Adrenal gland (tissue), 12 donors: ENCODE data around the gene ENPP1. TPM values are rescaled to one million over a fixed set of nuclear protein-coding genes. Genes with fewer than 3 reads are reported as not detected.

ENCODE experiments used
- DNase-seq, 7 donors: peaks; one replicate each; pipeline ENCODE4 v3.0.0-alpha.2; 2019 to 2020
- H3K27ac ChIP-seq, 5 donors: fragments of 200-600 bp; sonication (generic) in 4 of 5; 1 replicate in 3 of 5; 2 replicates in 2 of 5; pipeline versions ENCODE4 v1.5.1 to v1.8.0; 2016 to 2020; ENCODE audit warnings: mild to moderate bottlenecking in 1 of 5
- H3K27me3 ChIP-seq: fragments of 200-600 bp; 2 replicates; pipeline ENCODE4 v1.8.0; 2021
- H3K36me3 ChIP-seq, 2 donors: fragments of 200-600 bp; replicated peaks in 1 of 2; 1 replicate in 1 of 2; 2 replicates in 1 of 2; pipeline versions ENCODE4 v1.5.1 to v1.8.0; 2018 to 2022
- H3K4me1 ChIP-seq, 2 donors: fragments of 200-600 bp; replicated peaks in 1 of 2; 1 replicate in 1 of 2; 2 replicates in 1 of 2; pipeline versions ENCODE4 v1.5.1 to v1.8.0; 2018 to 2021
- H3K4me3 ChIP-seq, 4 donors: fragments of 200-600 bp; sonication (generic) in 3 of 4; one replicate each; pipeline ENCODE4 v1.5.1; 2016 to 2018
- H3K9me3 ChIP-seq, 3 donors: fragments of 200-600 bp; sonication (generic) in 1 of 3; replicated peaks in 1 of 3; 1 replicate in 2 of 3; 2 replicates in 1 of 3; pipeline versions ENCODE4 v1.5.1 to v1.8.0; 2016 to 2021
- POLR2A ChIP-seq, 2 donors: fragments of 450-650 bp; IDR thresholded peaks; one replicate each; pipeline ENCODE4 v1.6.1; 2017; ENCODE audit warnings: antibody characterized with exemption in 2 of 2, mild to moderate bottlenecking in 2 of 2, moderate library complexity in 1 of 2
- WGBS, 4 donors: extraction: QIAGEN DNeasy Blood & Tissue Kit in 2 of 4; methylation state at CpG; one replicate each; pipeline versions ENCODE4 v1.1.5 to v1.1.7; 2013 to 2017; 5-methylcytosine and 5-hydroxymethylcytosine counted together
- intact Hi-C, 2 donors: fragments of 100-400 bp; cut with DNase I; formaldehyde crosslinking; loops; one replicate each; pipeline versions ENCODE4 v1.14.1 to v1.15.0; 2022 to 2023
- polyA plus RNA-seq, 3 donors: library from polyadenylated mRNA; stranded (reverse); fragments of 200-250 nt in 2 of 3; fragments of 350-450 nt in 1 of 3; fragmentation: Illumina TruSeq in 1 of 3; extraction: RNeasy Lipid Tissue Mini Kit (QIAGEN cat#74804) in 1 of 3; gene quantifications; one replicate each; pipeline ENCODE4 v1.2.3, GENCODE V29; 2013 to 2014
- total RNA-seq, 9 donors: library from RNA; depleted of rRNA in 4 of 9; stranded (reverse); fragments of >200 nt in 4 of 9; fragments of 120-200 nt in 1 of 9; fragmentation: NEBNext Ultra II Directional in 1 of 9; extraction: Animal tissue kit (Norgen Biotek cat#: 25700) in 1 of 9; gene quantifications; one replicate each; pipeline versions ENCODE4 v1.1.0 to v1.2.4, GENCODE V29; 2013 to 2023
- TF ChIP-seq, protein P1 (sequence below), 6 experiments: fragments of 450-650 bp in 4 of 6; fragments of 200-600 bp in 2 of 6; sonication (generic) in 1 of 6; IDR thresholded peaks; 1 replicate in 5 of 6; 2 replicates in 1 of 6; pipeline versions ENCODE4 v1.5.1 to v1.8.0; 2016 to 2021; ENCODE audit warnings: antibody characterized with exemption in 6 of 6, mild to moderate bottlenecking in 2 of 6, moderate library complexity in 1 of 6
- donor health status: healthy with polysubstance abuse.
- donor health status: Bipolar disorder and iron deficiency.
- donor health status: DM: yes; HTN: yes; CAD: no.
- donor health status: DM: no; HTN: no; CAD: no.
- donor health status: DM: no; HTN: no; CAD: no.
- donor health status: DM: yes; HTN: yes; CAD: no.

The ENPP1 gene
- total and polyA plus RNA-seq, 12 donors, result 2.1 to 44.7 (median 9.5) TPM

DNA sequence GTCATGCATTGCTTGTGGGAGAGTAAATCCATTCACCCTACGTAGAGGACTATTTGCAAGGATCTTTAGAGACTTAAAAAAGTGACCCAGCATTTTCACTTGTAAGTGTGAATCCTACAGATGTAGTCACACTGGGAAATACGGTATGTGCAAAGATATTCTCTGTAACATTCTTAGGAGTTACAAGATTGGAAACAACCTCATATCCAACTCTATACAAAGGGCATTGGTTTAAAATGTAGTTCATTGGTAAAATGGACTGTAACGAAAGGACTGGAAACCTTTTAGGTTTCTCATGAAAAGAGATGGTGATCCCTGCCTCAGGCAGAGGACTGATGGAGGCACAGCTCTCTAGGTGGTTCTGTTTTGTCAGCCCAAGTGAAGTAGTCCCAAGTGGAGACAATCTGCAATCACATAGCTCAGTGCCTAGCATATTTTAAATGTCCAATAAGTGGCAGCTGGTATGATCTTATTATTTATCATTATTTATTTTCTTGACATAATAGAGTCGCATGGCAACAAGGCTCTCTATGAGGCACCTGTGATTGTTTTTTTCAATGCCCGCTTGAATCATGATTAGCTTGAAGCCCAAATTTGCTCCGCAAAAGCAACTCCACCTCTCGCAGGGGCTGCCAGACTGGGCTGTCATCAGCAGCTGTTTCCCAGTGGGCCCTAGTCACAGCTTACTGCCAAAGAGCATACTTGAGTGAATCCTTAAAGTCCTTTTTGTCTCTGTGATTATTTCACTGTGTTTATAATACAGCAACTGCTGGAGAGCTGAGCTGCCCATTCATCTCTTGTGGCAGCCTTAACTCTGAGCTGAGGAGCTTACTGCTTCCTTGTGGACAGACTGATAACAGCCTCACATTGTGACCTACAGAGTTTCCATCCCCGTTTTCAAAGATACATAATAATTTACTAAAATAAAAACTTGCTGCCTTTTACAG lies 19.8 kb upstream of the ENPP1 start:
- 60 to 69% (median 67%) methylated on average over 8 of the region's 8 CpGs for WGBS, 4 donors
- no peaks in the 10 kb centered on the region for H3K36me3 ChIP-seq
- H3K9me3 ChIP-seq, result no peaks in the 10 kb centered on the region
- DNase-seq, result peak in 2 of 7 donors; percentile 28 to 61
- H3K27me3 ChIP-seq, result no peaks in the 10 kb centered on the region
- H3K4me1 ChIP-seq, result no peaks in the 10 kb centered on the region
- intact Hi-C loops, result no loop called here
- no peak overlapping the region for H3K4me3 ChIP-seq
- TF ChIP-seq POLR2A (IDR thresholded peaks at IDR 0.05), result no peak
- TF ChIP-seq, protein P1, sequence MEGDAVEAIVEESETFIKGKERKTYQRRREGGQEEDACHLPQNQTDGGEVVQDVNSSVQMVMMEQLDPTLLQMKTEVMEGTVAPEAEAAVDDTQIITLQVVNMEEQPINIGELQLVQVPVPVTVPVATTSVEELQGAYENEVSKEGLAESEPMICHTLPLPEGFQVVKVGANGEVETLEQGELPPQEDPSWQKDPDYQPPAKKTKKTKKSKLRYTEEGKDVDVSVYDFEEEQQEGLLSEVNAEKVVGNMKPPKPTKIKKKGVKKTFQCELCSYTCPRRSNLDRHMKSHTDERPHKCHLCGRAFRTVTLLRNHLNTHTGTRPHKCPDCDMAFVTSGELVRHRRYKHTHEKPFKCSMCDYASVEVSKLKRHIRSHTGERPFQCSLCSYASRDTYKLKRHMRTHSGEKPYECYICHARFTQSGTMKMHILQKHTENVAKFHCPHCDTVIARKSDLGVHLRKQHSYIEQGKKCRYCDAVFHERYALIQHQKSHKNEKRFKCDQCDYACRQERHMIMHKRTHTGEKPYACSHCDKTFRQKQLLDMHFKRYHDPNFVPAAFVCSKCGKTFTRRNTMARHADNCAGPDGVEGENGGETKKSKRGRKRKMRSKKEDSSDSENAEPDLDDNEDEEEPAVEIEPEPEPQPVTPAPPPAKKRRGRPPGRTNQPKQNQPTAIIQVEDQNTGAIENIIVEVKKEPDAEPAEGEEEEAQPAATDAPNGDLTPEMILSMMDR (IDR thresholded peaks at IDR 0.05), result peak in 2 of 6 experiments; percentile 7 to 17
- no peak overlapping the region for H3K27ac ChIP-seq

DNA sequence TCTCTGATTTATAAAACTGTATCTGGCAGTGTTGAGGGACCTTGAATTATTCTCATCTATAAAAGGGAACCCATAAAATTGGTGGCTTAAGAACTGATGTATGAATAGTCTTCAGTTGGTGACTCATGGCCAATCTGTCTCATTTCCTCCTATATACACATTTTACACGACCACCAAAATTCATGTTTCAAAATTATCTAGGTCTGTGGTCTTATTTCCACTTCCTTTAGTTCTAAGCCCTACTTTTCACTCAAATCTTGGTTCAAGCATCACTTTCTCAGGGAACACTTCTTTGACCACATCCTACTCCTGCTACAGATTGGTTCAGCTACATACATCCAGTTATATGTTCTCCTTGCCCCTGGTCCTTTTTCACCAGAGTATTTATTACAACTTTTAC lies 18.6 kb upstream of the ENPP1 start:
- Histone ChIP-seq H3K9me3 (no peaks in the 10 kb centered on the region), H3K27me3 (no peaks in the 10 kb centered on the region), H3K4me3 (no peak overlapping the region), H3K36me3 (no peaks in the 10 kb centered on the region), H3K4me1 (no peaks in the 10 kb centered on the region), H3K27ac (no peak overlapping the region)
- intact Hi-C loops, result no loop called here
- DNase-seq, result no peak
- TF ChIP-seq, protein P1 (IDR thresholded peaks at IDR 0.05), result no peak
- no peak for TF ChIP-seq POLR2A (IDR thresholded peaks at IDR 0.05)
- WGBS, 4 donors, result 20 to 42% (median 30%) methylated on average over 1 of the region's 1 CpG

DNA sequence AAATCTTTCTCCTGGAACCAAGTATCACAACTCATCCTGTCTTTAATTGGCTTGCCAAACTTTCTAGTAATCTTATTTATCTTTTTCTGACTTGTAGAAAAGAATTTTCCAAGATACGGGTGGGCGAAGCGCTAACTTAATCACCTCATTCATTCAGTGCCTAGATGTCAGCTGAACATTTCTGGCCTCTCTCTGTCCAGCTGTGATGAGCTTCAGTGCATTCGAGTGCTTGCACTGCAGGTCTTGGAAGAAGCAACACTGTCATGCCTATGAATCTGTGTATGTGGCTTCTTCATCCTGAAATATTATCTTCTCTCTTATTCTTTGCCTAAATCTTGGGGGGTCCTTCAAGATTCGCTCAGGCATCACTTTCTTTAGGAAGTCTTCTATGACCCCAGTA lies 16.3 kb upstream of the ENPP1 start:
- no peak overlapping the region for H3K4me3 ChIP-seq
- no peaks in the 10 kb centered on the region for H3K4me1 ChIP-seq
- no peak for DNase-seq
- no peaks in the 10 kb centered on the region for H3K9me3 ChIP-seq
- H3K27ac ChIP-seq, result no peak overlapping the region
- 54 to 75% (median 63%) methylated on average over 5 of the region's 5 CpGs for WGBS, 4 donors
- TF ChIP-seq POLR2A (IDR thresholded peaks at IDR 0.05), result no peak
- TF ChIP-seq, protein P1 (IDR thresholded peaks at IDR 0.05), result no peak
- intact Hi-C loops, result no loop called here
- H3K36me3 ChIP-seq, result no peaks in the 10 kb centered on the region
- no peaks in the 10 kb centered on the region for H3K27me3 ChIP-seq

DNA sequence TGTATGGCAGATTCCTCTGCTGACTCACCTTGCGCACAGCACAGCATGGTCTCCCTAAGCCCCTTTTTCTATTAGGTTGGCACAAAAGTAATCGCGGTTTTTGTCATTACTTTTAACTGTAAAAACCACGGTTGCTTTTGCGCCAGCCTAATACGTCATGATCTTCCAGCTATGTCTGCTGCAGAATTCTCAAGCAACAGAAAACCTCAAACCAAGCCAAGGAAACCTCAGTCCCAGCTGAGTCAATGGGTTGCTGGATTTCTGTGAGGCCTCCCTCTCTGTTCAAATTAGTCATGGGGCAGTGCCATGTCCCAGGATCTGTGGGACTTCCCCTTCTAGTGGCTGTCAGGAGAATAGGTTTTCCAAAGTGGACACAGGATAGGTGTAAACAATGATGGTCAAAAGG lies 15.7 kb upstream of the ENPP1 start:
- WGBS, 4 donors, result 83 to 90% (median 88%) methylated on average over 6 of the region's 6 CpGs
- DNase-seq, result no peak
- H3K36me3 ChIP-seq, result no peaks in the 10 kb centered on the region
- H3K9me3 ChIP-seq, result no peaks in the 10 kb centered on the region
- H3K27me3 ChIP-seq, result no peaks in the 10 kb centered on the region
- TF ChIP-seq, protein P1 (IDR thresholded peaks at IDR 0.05), result no peak
- no peak for TF ChIP-seq POLR2A (IDR thresholded peaks at IDR 0.05)
- no peaks in the 10 kb centered on the region for H3K4me1 ChIP-seq
- no peak overlapping the region for H3K27ac ChIP-seq
- no peak overlapping the region for H3K4me3 ChIP-seq
- intact Hi-C loops, result no loop called here
